IMR-90 (cell line): ENCODE data around the gene DNMT1. TPM values are rescaled to one million over a fixed set of nuclear protein-coding genes. Genes with fewer than 3 reads are reported as not detected.

Source experiments
- ATAC-seq: fragments of 200-7000 bp; cut with Tn5 transposase; 2 replicates; pipeline ENCODE4 v1.9.1; 2020; ENCODE audit warnings: low read depth, mild to moderate bottlenecking, moderate library complexity
- BruUV-seq: library from RNA; stranded (reverse); fragments of 400-500 nt; replicated peaks from 2 replicates; lab custom pipeline; 2021; lab: Mats Ljungman, UMichigan
- CTCF ChIA-PET: fragments of 300-600 bp; formaldehyde crosslinking; extraction: SDS; loops from one replicate; lab custom pipeline; 2021; ENCODE audit warnings: antibody characterized with exemption; lab: Yijun Ruan, JAX
- POLR2A ChIA-PET: fragments of 300-600 bp; sonication (Branson Sonifier 250); formaldehyde crosslinking; loops from one replicate; lab custom pipeline; 2022; ENCODE audit warnings: antibody characterized with exemption; ENCODE audit not compliant: unreplicated experiment; lab: Charles Lee
- DNase-seq: peaks from one replicate; pipeline ENCODE4 v3.0.0; 2013
- H2AFZ ChIP-seq: replicated peaks from 2 replicates; pipeline ENCODE3; 2013; ENCODE audit warnings: low read length, mild to moderate bottlenecking; ENCODE audit not compliant: poor library complexity
- H2AK5ac ChIP-seq: 2 replicates; pipeline ENCODE4 v1.6.1; 2013; ENCODE audit warnings: low read depth, low read length, inconsistent platforms
- H2AK9ac ChIP-seq: replicated peaks from 2 replicates; pipeline ENCODE3; 2013; ENCODE audit warnings: mild to moderate bottlenecking, low read depth, low read length, moderate library complexity; ENCODE audit not compliant: poor library complexity
- H2BK120ac ChIP-seq: 2 replicates; pipeline ENCODE4 v1.6.1; 2013; ENCODE audit warnings: low read depth, low read length, inconsistent platforms
- H2BK15ac ChIP-seq: 3 replicates; pipeline ENCODE4 v1.6.1; 2013; ENCODE audit warnings: low read depth, low read length, inconsistent platforms
- H2BK20ac ChIP-seq: 2 replicates; pipeline ENCODE4 v1.6.1; 2013; ENCODE audit warnings: low read depth, mild to moderate bottlenecking, inconsistent platforms, low read length, moderate library complexity
- H2BK5ac ChIP-seq: 2 replicates; pipeline ENCODE4 v1.6.1; 2013; ENCODE audit warnings: mild to moderate bottlenecking, low read depth, low read length, inconsistent platforms; ENCODE audit not compliant: poor library complexity, severe bottlenecking
- H3K14ac ChIP-seq: replicated peaks from 2 replicates; pipeline ENCODE4 v1.6.1; 2013; ENCODE audit warnings: low read depth, low read length, inconsistent platforms
- H3K18ac ChIP-seq: 2 replicates; pipeline ENCODE4 v1.6.1; 2013; ENCODE audit warnings: low read depth, low read length, control low read depth
- H3K23ac ChIP-seq: 2 replicates; pipeline ENCODE4 v1.6.1; 2013; ENCODE audit warnings: low read depth, low read length, inconsistent platforms
- H3K27ac ChIP-seq: 2 replicates; pipeline ENCODE4 v1.5.1; 2013; ENCODE audit warnings: mild to moderate bottlenecking, control low read depth, low read length; ENCODE audit not compliant: insufficient read depth
- H3K27me3 ChIP-seq: 2 replicates; pipeline ENCODE4 v1.6.1; 2013; ENCODE audit warnings: low read length; ENCODE audit not compliant: control insufficient read depth, insufficient read depth
- H3K36me3 ChIP-seq: 2 replicates; pipeline ENCODE4 v1.6.1; 2013; ENCODE audit warnings: low read length, mixed read lengths; ENCODE audit not compliant: control insufficient read depth, insufficient read depth
- H3K4ac ChIP-seq: 2 replicates; pipeline ENCODE4 v1.6.1; 2013; ENCODE audit warnings: low read depth, low read length, inconsistent platforms
- H3K4me1 ChIP-seq: 2 replicates; pipeline ENCODE4 v1.6.1; 2013; ENCODE audit warnings: low read length, mixed read lengths; ENCODE audit not compliant: control insufficient read depth, insufficient read depth
- H3K4me2 ChIP-seq: 2 replicates; pipeline ENCODE4 v1.6.1; 2013; ENCODE audit warnings: low read depth, mild to moderate bottlenecking, control low read depth, low read length, moderate library complexity
- H3K4me3 ChIP-seq: 2 replicates; pipeline ENCODE4 v1.5.1; 2013; ENCODE audit warnings: low read depth, mild to moderate bottlenecking, control low read depth, low read length, moderate library complexity; ENCODE audit not compliant: insufficient read depth
- H3K56ac ChIP-seq: 2 replicates; pipeline ENCODE4 v1.6.1; 2013; ENCODE audit warnings: low read length, inconsistent platforms; ENCODE audit not compliant: insufficient read depth; ENCODE audit errors: extremely low read depth
- H3K79me1 ChIP-seq, 2 experiments: 2 replicates each; pipeline ENCODE4 v1.6.1; 2013; ENCODE audit warnings: low read length in 2 of 2, inconsistent platforms in 1 of 2, low read depth in 1 of 2
- H3K9ac ChIP-seq: 2 replicates; pipeline ENCODE4 v1.6.1; 2013; ENCODE audit warnings: low read depth, low read length, control low read depth
- H3K9me1 ChIP-seq: 2 replicates; pipeline ENCODE4 v1.6.1; 2013; ENCODE audit warnings: low read length, inconsistent platforms; ENCODE audit not compliant: insufficient read depth
- H3K9me3 ChIP-seq: 2 replicates; pipeline ENCODE4 v1.6.1; 2013; ENCODE audit warnings: low read length; ENCODE audit not compliant: control insufficient read depth, insufficient read depth
- H4K20me1 ChIP-seq: 2 replicates; pipeline ENCODE4 v1.6.1; 2013; ENCODE audit warnings: low read length, inconsistent platforms; ENCODE audit not compliant: insufficient read depth
- H4K5ac ChIP-seq: 2 replicates; pipeline ENCODE4 v1.6.1; 2013; ENCODE audit warnings: mild to moderate bottlenecking, low read depth, low read length, control low read depth
- H4K8ac ChIP-seq, 2 experiments: 2 replicates each; pipeline ENCODE4 v1.6.1; 2013; ENCODE audit warnings: low read depth in 2 of 2, low read length in 2 of 2, control low read depth in 1 of 2, inconsistent platforms in 1 of 2
- H4K91ac ChIP-seq: 2 replicates; pipeline ENCODE4 v1.6.1; 2013; ENCODE audit warnings: low read depth, low read length, inconsistent platforms; ENCODE audit not compliant: insufficient read depth
- CEBPB ChIP-seq: IDR thresholded peaks from 2 replicates; pipeline ENCODE4 v1.6.1; 2012; ENCODE audit warnings: low read depth, low read length, improper control_type of control experiment
- FOS ChIP-seq: fragments of 150-350 bp; IDR thresholded peaks from 2 replicates; pipeline ENCODE4 v1.6.1; 2016; ENCODE audit warnings: low read depth, low read length
- RCOR1 ChIP-seq: IDR thresholded peaks from 2 replicates; pipeline ENCODE4 v1.6.1; 2012; ENCODE audit warnings: mild to moderate bottlenecking, low read length, improper control_type of control experiment; ENCODE audit not compliant: insufficient replicate concordance
- RFX5 ChIP-seq: IDR thresholded peaks from 2 replicates; pipeline ENCODE4 v1.8.0; 2012; ENCODE audit warnings: low read depth, mild to moderate bottlenecking, low read length, moderate library complexity
- WGBS, 2 experiments: methylation state at CpG; one replicate each; pipeline versions ENCODE4 v1.1.5 to v1.1.7; 2013; ENCODE audit warnings: missing lambda C conversion rate in 2 of 2; ENCODE audit not compliant: insufficient read length in 1 of 2; ENCODE audit errors: extremely low coverage in 2 of 2; 5-methylcytosine and 5-hydroxymethylcytosine counted together
- dilution Hi-C: fragments of 300-500 bp; cut with HindIII; formaldehyde crosslinking; loops from one replicate; pipeline ENCODE4 v1.14.3; 2018; ENCODE audit warnings: low sequenced_read_pairs; ENCODE audit not compliant: unreplicated experiment
- in situ Hi-C: fragments of 300-500 bp; cut with MboI; formaldehyde crosslinking; loops from 3 replicates; pipeline ENCODE4 v1.14.3; 2019; ENCODE audit warnings: low sequenced_read_pairs, inconsistent platforms, mixed read lengths
- intact Hi-C: fragments of 100-400 bp; cut with micrococcal nuclease; formaldehyde crosslinking; loops from 2 replicates; pipeline ENCODE4 v1.10.0; 2022
- polyA plus RNA-seq, 3 experiments: library from polyadenylated mRNA; depleted of rRNA; stranded (reverse); fragments of >200 nt; gene quantifications; 2 replicates each; pipeline ENCODE4 v1.2.3, GENCODE V29; 2012; ENCODE audit warnings: low replicate concordance in 1 of 3
- total RNA-seq: library from RNA; depleted of rRNA; stranded (reverse); fragments of >200 nt; gene quantifications from 2 replicates; pipeline ENCODE4 v1.2.3, GENCODE V29; 2012

DNMT1 gene
- total and polyA plus RNA-seq, 2 of the 4 experiments (the other 2 are of a cell fraction), result 26.2 to 83.6 TPM

GRCh38 chr19:10173527-10173926, 21.2 kb downstream of the DNMT1 start:
- peak overlapping the region; percentile 60; the same call in 1 of the 2 replicates for H3K4ac ChIP-seq
- H3K14ac ChIP-seq, result no peak overlapping the region
- H3K79me1 ChIP-seq, result peaks cover 22 to 44% of the 10 kb centered on the region in 2 experiments
- no peak overlapping the region for H2BK120ac ChIP-seq
- TF ChIP-seq RCOR1, result peak; percentile 27
- no peak for TF ChIP-seq RFX5
- peak; percentile 73 for TF ChIP-seq CEBPB
- peak; percentile 48; the same call in 1 of the 2 replicates for TF ChIP-seq FOS
- ChIA-PET CTCF (interaction anchor here (1.7 kb wide), 1 partner anchor 77 kb away, joined by 6 read pairs; no protein-coding TSS in a partner anchor), POLR2A (no interaction called here)
- H3K27me3 ChIP-seq, result no peaks in the 10 kb centered on the region
- H4K8ac ChIP-seq, result peak overlapping the region in 1 of 2 experiments; percentile 22; a peak in 1 of 4 replicates
- H2AFZ ChIP-seq, result no peak overlapping the region
- H3K4me1 ChIP-seq, result no peaks in the 10 kb centered on the region
- H3K27ac ChIP-seq, result 0 out of 2 replicates have a peak overlapping the region, but pooled peaks have one; percentile 37
- BruUV-seq, result no TSS peak
- ATAC-seq, result peak; percentile 61
- intact Hi-C loops, result loop anchor here (5.0 kb wide), 1 partner anchor 79 kb away; the partner anchor contains the start of gene MRPL4
- dilution Hi-C loops, result no loop called here
- H2BK15ac ChIP-seq, result no peak overlapping the region
- H3K36me3 ChIP-seq, result peaks cover 34% of the 10 kb centered on the region
- H3K9me3 ChIP-seq, result no peaks in the 10 kb centered on the region
- no peak overlapping the region for H2AK5ac ChIP-seq
- no peak overlapping the region for H3K23ac ChIP-seq
- peak overlapping the region; percentile 13 for H2BK5ac ChIP-seq
- H4K5ac ChIP-seq, result no peak overlapping the region
- in situ Hi-C loops, result no loop called here
- H3K4me3 ChIP-seq, result no peak overlapping the region
- H3K9ac ChIP-seq, result no peak overlapping the region
- H2AK9ac ChIP-seq, result no peak overlapping the region
- no peak overlapping the region for H2BK20ac ChIP-seq
- 20% methylated on average over 5 of the region's 9 CpGs; no CpG with 5 or more reads in 1 of the 2 experiments for WGBS, 2 experiments
- no peak overlapping the region for H3K56ac ChIP-seq
- no peaks in the 10 kb centered on the region for H3K9me1 ChIP-seq
- H3K18ac ChIP-seq, result no peak overlapping the region
- DNase-seq, result peak; percentile 50
- H3K4me2 ChIP-seq, result no peak overlapping the region
- no peak overlapping the region for H4K91ac ChIP-seq
- H4K20me1 ChIP-seq, result peaks cover 9% of the 10 kb centered on the region; the same call in 1 of the 2 replicates
